ENCODE data around the gene IFNLR1.

The IFNLR1 gene

DNA sequence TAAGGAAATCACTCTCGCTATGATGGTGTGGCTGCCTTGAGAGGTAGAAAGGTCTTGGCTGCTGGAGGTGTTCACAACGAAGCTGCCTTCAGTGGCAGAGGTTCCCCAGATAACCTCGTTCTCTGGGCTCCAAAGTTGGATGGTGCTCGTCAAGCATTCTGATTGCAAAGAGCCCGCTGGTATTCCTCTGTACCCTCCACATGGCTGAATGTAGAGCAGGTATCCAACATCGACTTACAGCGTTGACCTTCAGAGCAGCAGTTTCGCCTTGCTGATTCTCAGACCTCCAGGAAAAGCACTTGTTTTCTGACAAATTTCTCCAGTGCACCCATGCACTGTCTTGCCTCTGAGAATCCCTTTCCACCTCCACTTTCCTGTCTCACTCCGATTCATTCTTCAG, 39.9 kb downstream of the IFNLR1 start:
- TF ChIP-seq FOXP2 (optimal IDR thresholded peaks at IDR 0.05; ENCODE audit: borderline replicate concordance, extremely low read depth, extremely low read length, insufficient read depth), result no peak
- TF ChIP-seq SIN3A (IDR thresholded peaks at IDR 0.05; ENCODE audit: borderline replicate concordance, insufficient read depth, low read length), result no peak

DNA sequence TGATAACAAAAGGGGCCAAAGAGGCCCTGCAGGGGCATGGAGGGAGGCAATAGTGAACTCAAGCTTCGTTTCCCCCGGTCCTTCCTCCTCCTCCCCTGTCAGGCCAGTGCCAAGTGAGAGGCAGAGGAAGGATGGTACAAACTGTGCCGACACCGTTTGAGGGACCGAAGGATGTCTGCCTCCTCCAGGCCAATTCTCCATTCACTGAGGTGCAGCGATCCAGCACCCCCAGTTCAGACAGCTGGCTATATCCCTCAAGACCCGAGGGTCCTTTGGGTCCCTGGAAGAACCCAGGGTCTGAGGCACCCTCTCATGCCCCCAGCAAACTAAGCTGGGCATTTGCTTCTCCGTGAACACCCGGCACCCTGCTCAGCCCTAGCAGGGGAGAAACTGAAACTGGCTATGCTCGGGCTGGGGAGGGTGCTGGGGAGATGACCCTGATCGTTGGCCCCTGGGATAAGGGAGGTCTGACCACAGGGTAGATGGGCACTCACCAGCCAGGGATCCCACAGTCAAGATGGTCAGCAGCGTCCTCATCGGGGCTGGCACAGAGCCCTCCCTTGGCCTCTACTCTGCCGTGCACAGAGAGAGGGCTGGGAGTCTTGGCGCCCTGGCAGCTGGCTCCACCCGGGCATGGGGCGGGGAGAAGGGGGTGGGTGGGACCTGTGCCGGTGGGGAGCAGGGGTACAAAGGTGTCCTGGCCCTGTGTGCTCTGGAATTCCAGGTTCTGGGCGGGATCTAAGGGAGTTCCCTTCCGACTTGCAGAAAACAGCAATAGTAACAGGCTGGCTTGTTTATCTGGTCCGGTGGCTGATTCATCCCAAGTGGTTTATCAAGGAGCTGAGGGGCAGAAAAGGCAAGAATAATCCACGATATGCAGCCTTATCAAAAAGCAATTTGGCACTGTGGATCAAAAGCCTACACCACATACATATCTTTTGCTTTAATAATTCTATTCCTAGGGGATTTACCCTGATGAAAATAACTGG, 44.2 kb downstream of the IFNLR1 start, which contains the start of gene IL22RA1:
Gene IL22RA1 (minus strand): TSS at position 595 of the 989 bp plus-strand sequence. CDS start 58 bp downstream, at position 537.
- TF ChIP-seq FOXP2 (optimal IDR thresholded peaks at IDR 0.05; ENCODE audit: borderline replicate concordance, extremely low read depth, extremely low read length, insufficient read depth) (no peak), TAF1 (IDR thresholded peaks at IDR 0.05; ENCODE audit: borderline replicate concordance, insufficient read depth, low read length) (no peak), SIN3A (IDR thresholded peaks at IDR 0.05; ENCODE audit: borderline replicate concordance, insufficient read depth, low read length) (no peak), POLR2AphosphoS5 (IDR thresholded peaks at IDR 0.05; ENCODE audit: low read depth, low read length) (no peak)
- TF ChIP-seq, protein P1, sequence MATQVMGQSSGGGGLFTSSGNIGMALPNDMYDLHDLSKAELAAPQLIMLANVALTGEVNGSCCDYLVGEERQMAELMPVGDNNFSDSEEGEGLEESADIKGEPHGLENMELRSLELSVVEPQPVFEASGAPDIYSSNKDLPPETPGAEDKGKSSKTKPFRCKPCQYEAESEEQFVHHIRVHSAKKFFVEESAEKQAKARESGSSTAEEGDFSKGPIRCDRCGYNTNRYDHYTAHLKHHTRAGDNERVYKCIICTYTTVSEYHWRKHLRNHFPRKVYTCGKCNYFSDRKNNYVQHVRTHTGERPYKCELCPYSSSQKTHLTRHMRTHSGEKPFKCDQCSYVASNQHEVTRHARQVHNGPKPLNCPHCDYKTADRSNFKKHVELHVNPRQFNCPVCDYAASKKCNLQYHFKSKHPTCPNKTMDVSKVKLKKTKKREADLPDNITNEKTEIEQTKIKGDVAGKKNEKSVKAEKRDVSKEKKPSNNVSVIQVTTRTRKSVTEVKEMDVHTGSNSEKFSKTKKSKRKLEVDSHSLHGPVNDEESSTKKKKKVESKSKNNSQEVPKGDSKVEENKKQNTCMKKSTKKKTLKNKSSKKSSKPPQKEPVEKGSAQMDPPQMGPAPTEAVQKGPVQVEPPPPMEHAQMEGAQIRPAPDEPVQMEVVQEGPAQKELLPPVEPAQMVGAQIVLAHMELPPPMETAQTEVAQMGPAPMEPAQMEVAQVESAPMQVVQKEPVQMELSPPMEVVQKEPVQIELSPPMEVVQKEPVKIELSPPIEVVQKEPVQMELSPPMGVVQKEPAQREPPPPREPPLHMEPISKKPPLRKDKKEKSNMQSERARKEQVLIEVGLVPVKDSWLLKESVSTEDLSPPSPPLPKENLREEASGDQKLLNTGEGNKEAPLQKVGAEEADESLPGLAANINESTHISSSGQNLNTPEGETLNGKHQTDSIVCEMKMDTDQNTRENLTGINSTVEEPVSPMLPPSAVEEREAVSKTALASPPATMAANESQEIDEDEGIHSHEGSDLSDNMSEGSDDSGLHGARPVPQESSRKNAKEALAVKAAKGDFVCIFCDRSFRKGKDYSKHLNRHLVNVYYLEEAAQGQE (IDR thresholded peaks at IDR 0.05; ENCODE audit: insufficient read depth in 1 of 2, low read depth in 2 of 2, low read length in 2 of 2), result no peak

DNA sequence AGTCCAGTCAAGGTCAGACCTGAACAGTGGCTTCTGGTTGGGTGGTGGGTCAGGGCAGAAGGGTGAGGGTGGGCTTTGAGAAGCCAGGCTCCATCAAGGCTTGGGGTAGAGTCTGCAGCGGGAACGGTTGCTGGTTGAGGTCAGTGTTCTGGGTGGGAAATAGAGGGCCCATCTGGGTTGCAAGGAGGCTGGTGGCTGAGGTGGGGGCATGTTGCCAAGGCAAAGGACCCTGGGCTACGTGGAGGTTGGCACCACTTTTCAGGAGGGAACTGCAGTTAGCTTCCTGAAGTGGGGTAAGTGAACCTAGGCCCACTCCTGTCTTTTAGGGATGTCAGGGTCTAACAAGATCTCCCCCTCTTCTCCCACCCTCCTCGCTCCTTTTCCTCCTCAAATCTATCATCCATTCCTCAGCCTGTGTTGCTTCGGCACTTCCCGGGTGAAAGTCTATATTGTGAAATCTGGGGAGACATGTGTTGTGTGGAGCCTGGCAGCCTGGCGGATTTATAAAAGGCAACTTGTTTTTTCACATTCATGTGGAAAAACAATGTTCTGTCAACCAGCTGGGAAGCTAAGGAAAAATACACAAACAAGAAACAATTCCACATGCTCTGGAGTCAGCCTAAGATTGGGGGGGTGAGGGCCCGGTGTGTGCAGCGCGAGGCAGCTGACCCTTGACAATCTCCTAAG, 45.6 kb downstream of the IFNLR1 start:
- TF ChIP-seq FOXP2 (optimal IDR thresholded peaks at IDR 0.05; ENCODE audit: borderline replicate concordance, extremely low read depth, extremely low read length, insufficient read depth) (no peak), POLR2AphosphoS5 (IDR thresholded peaks at IDR 0.05; ENCODE audit: low read depth, low read length) (no peak), TAF1 (IDR thresholded peaks at IDR 0.05; ENCODE audit: borderline replicate concordance, insufficient read depth, low read length) (no peak), SIN3A (IDR thresholded peaks at IDR 0.05; ENCODE audit: borderline replicate concordance, insufficient read depth, low read length) (no peak)
- TF ChIP-seq, protein P1 (IDR thresholded peaks at IDR 0.05; ENCODE audit: insufficient read depth in 1 of 2, low read depth in 2 of 2, low read length in 2 of 2), result no peak

DNA sequence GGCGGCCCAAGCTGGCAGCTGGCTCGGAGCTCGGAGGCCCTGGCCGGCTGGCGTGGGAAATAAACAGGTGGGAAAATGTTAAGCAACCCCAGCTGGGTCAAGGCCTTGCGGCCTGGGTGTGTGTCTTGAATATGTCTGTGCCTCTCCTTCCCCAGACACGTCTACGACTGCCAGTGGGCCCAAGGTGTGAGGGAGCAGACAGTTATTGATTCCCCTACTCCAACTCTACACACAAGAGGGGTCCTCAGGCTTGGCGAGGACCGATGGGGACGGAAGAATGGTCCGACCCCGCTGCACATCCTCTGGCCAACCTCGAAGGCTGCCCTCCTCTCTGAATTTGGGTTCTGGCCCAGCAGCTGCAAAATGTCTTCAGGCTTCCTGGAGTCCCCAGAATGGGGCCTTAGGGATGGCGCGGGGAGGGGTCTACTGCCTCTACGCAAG, 46.3 kb downstream of the IFNLR1 start:
- TF ChIP-seq SIN3A (IDR thresholded peaks at IDR 0.05; ENCODE audit: borderline replicate concordance, insufficient read depth, low read length) (no peak), POLR2AphosphoS5 (IDR thresholded peaks at IDR 0.05; ENCODE audit: low read depth, low read length) (no peak), FOXP2 (optimal IDR thresholded peaks at IDR 0.05; ENCODE audit: borderline replicate concordance, extremely low read depth, extremely low read length, insufficient read depth) (no peak), TAF1 (IDR thresholded peaks at IDR 0.05; ENCODE audit: borderline replicate concordance, insufficient read depth, low read length) (no peak)
- TF ChIP-seq, protein P1 (IDR thresholded peaks at IDR 0.05; ENCODE audit: insufficient read depth in 1 of 2, low read depth in 2 of 2, low read length in 2 of 2), result no peak

DNA sequence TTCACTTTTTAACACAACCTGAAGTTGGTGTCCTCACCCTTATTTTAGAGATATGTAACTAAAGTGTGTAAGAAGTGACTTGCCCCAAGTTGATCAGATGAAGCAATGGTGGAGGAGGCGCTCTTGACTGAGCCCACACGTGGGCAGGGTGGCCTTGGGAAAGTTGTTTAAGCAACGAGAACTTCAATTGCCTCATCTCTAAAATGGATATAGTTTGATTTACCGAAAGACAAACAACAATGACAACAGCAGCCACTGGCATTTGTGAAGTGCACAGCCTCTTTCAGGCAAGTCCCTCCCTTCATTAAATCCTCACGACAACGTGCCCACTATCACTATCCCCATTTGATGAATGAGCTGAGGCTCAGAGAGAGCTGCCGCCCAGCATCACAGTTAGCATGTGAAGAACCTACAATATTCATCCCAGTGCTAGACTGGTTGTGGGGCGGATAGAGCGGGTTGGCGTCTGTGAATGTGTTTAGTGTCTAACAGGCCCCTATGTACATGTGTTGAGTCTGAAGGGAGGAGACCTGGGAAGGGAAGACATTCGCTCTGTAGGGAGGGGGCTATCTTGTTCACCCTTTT, 47.2 kb downstream of the IFNLR1 start:
- TF ChIP-seq TAF1 (IDR thresholded peaks at IDR 0.05; ENCODE audit: borderline replicate concordance, insufficient read depth, low read length) (no peak), SIN3A (IDR thresholded peaks at IDR 0.05; ENCODE audit: borderline replicate concordance, insufficient read depth, low read length) (no peak), POLR2AphosphoS5 (IDR thresholded peaks at IDR 0.05; ENCODE audit: low read depth, low read length) (no peak), FOXP2 (optimal IDR thresholded peaks at IDR 0.05; ENCODE audit: borderline replicate concordance, extremely low read depth, extremely low read length, insufficient read depth) (no peak)
- TF ChIP-seq, protein P1 (IDR thresholded peaks at IDR 0.05; ENCODE audit: insufficient read depth in 1 of 2, low read depth in 2 of 2, low read length in 2 of 2), result no peak

All from PFSK-1 (cell line).